GM21367 (cell line): ENCODE data around the gene SLC7A10.
"Not testable (repeated sequence)": the region's sequence is repeated elsewhere in the genome, so short reads cannot be mapped to it uniquely, and the experiment has no call there.

Source experiments
- ATAC-seq: cut with Tn5 transposase; IDR thresholded peaks from one replicate; pipeline ENCODE4 v1.9.1; 2021; ENCODE audit not compliant: unreplicated experiment

Gene SLC7A10

GRCh38 chr19:33186431-33187182, 39.0 kb downstream of the SLC7A10 start:
- no peak for ATAC-seq

GRCh38 chr19:33177417-33177979, 48.2 kb downstream of the SLC7A10 start:
- ATAC-seq, result no peak

- ATAC-seq, result peak; percentile 86
Measured at GRCh38 chr19:33176670-33177416, 48.8 kb downstream of the SLC7A10 start.

DNA sequence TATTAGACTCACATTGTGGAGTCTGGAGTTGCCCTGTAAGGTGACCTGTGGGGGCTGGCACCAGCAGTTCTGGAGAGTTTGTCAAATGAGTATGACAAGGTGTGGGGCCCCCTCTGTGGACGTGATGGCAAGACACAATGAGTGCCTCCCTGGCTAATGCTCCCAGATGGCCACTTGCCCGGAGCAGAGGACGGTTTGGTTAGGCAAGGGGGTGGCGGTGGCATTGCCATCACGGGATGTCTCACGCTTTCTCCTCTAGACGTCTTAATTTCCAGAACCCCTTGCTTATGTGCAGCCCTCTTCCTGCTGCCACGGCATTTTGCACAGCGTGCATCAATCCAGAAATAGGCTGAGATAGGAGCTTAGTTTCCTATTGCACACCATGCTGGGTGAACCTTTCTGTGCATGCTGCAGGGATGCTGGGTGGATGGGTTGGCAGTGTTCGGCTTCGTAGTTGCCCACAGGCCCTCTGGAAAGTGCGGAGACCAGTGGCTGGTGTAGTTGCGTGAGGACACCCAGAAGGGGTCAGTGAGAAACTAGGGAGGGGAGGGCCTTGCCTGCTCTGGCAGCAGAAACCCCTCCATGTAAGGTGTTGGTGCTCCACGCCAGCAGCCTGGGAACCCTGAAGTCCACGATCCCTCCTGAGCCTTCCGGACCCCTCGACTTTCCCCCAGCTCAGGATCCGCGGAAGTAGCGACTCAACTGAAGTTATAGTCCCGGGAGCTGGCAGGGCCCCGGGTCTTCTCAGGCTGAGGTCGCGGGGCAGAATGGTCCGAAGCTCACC, 49.6 kb downstream of the SLC7A10 start:
- peak; percentile 8 for ATAC-seq

DNA sequence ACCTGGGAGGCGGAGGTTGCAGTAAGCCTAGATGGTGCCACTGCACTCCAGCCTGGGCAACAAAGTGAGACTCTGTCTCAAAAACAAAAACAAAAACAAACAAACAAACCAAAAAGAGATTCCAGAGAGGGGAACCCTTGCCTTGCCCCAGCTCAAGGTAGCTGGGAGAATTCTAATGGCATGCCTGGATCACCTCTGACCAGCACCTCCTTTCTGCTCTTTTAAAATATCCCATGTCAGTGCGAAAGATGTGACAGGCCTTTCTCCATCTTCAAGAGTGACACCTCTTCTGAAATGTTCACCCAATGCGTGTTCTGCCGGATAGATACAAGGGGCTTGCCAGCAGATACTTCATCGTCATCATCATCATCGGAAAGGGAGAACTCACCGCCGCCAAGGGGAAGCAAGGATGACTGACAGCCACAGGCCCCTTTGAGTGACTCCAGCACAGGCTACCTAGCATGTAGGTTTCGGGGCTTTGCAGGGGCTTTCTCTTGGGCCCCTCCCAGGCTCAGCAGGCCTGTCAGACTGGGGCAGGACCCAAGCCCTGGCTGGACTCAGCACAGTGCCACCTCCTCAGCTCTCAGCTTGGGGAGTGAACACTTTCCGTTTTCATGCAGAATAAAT, 50.4 kb downstream of the SLC7A10 start:
- ATAC-seq, result no peak

- no peak for ATAC-seq
Measured at GRCh38 chr19:33174186-33174585, 51.5 kb downstream of the SLC7A10 start.

DNA sequence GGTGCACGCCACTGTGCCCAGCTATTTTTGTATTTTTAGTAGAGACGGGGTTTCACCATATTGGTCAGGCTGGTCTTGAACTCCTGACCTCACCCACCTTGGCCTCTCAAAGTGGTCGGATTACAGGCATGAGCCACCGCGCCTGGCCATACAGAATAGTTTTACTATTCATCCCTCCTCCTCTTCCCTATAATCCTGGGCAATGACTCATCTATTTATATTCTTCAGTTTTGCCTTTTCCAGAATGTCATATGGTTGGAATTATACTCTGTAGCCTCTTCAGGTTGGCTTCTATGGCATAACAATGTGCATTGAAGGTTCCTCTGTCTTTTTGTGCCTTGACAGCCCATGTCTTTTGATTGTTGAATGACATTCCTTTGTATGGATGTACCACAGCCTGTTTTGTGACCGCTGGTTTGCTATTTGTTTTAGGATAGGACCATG, 53.7 kb downstream of the SLC7A10 start:
- no peak for ATAC-seq

DNA sequence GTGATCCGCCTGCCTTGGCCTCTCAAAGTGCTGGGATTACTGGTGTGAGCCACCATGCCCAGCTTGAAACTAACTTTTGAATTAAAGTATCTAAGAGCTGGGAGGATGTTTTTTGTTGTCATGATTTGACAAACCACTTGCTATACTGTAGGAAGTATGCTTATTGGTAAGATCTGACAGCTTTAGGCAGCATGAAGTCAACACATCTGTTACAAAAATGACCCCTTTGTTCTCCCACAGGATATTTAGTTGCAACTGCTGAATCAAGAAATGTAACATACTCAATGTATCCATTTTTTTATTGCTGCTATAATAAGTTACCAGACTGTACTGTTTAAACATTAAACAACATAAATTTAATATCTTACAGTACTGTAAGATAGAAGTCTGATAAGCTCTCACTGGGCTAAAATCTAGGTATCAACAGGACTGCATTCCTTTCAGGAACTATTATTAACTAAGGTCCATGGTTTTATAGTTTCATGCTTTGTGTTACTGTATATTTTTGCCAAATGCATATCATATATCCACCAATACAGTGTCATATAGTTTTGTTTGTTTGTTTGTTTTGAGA, 54.3 kb downstream of the SLC7A10 start:
- ATAC-seq, result no peak

- no peak for ATAC-seq
Measured at GRCh38 chr19:33168528-33168927, 57.1 kb downstream of the SLC7A10 start.

DNA sequence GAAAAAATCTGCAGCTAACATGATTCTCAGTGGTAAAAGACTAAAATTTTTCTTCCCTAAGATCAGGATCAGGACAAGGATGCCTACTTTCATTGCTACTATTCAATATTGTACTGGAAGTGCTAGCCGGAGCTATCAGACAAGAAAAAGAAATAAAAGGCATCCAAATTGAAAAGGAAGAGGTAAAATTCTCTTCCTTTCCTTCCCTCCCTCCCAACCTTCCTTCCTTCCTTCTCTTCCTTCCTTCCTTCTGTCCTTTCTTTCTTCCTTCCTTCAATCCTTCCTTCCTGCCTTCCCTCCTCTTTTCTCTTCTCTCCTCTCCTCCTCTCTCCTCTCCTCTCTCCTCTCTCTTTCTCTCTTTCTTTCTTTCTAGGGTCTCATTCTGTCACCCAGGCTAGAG, 58.2 kb downstream of the SLC7A10 start:
- no peak for ATAC-seq

DNA sequence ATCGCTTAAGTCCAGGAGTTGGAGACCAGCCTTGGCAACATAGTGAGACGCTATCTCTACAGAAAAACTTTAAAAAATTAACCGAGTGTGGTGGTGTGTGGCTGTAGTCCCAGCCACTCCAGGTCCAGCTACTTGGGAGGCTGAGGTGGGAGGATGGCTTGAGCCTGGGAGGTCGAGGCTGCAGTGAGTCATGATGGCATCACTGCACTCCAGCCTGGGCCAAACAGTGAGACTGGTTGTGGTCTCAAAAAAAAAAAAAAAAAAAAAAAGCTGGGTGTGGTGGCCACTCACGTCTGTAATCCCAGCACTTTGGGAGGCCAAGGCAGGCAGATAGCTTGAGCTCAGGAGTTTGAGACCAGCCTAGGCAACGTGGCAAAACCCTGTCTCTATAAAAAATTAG, 59.6 kb downstream of the SLC7A10 start:
- not testable (repeated sequence) for ATAC-seq

GRCh38 chr19:33163481-33163880, 62.2 kb downstream of the SLC7A10 start:
- no peak for ATAC-seq

DNA sequence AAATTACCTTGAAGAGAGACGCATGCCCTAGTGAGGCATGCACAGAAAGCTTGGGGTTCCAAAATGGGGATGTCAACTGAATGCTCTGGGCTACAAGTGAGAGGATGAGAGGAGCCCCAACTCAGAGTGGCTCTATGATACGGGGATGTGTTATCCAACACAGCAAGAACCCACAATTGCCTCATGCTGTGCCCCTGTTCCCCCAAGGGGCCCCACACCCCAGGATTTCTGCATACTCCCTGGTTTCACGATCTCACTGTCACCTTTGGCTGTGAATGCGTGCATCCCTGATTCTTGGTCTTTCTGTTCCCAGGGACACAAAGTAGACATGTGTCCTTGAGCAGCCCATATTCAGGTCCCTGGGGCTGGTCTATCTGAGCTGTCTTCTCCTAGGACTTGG, 64.4 kb downstream of the SLC7A10 start:
- ATAC-seq, result no peak

GRCh38 chr19:33159893-33160292, 65.8 kb downstream of the SLC7A10 start:
- no peak for ATAC-seq

GRCh38 chr19:33159149-33159548, 66.5 kb downstream of the SLC7A10 start:
- no peak for ATAC-seq
